GM21825 (cell line): ENCODE measurements around the gene NT5M.

Experiments used
- ATAC-seq: cut with Tn5 transposase; IDR thresholded peaks from one replicate; pipeline ENCODE4 v1.9.1; 2021; ENCODE audit warnings: mild to moderate bottlenecking, moderate library complexity; ENCODE audit not compliant: unreplicated experiment

The NT5M gene

GRCh38 chr17:17352836-17353624, 49.9 kb downstream of the NT5M start:
- no peak for ATAC-seq

GRCh38 chr17:17353625-17354484, 50.7 kb downstream of the NT5M start:
- ATAC-seq: no peak

- no peak for ATAC-seq
Observed at GRCh38 chr17:17354560-17355349, 51.6 kb downstream of the NT5M start.

- no peak for ATAC-seq
Observed at GRCh38 chr17:17355426-17355825, 52.3 kb downstream of the NT5M start.

GRCh38 chr17:17356149-17356930, 53.2 kb downstream of the NT5M start:
- ATAC-seq: no peak

- no peak for ATAC-seq
Observed at GRCh38 chr17:17356931-17357270, 53.7 kb downstream of the NT5M start.

- no peak for ATAC-seq
Observed at GRCh38 chr17:17358060-17358751, 55.0 kb downstream of the NT5M start.

GRCh38 chr17:17358866-17359265, 55.7 kb downstream of the NT5M start:
- ATAC-seq: no peak

- no peak for ATAC-seq
Observed at GRCh38 chr17:17359271-17359670, 56.1 kb downstream of the NT5M start.

GRCh38 chr17:17360087-17360730, 57.0 kb downstream of the NT5M start:
- ATAC-seq: no peak

- no peak for ATAC-seq
Observed at GRCh38 chr17:17361543-17361866, 58.3 kb downstream of the NT5M start.

- ATAC-seq: no peak
Observed at GRCh38 chr17:17361867-17362539, 58.8 kb downstream of the NT5M start.

- no peak for ATAC-seq
Observed at GRCh38 chr17:17362540-17362930, 59.4 kb downstream of the NT5M start.

GRCh38 chr17:17363638-17364337, 60.6 kb downstream of the NT5M start:
- no peak for ATAC-seq

- no peak for ATAC-seq
Observed at GRCh38 chr17:17364338-17364667, 61.1 kb downstream of the NT5M start.

- no peak for ATAC-seq
Observed at GRCh38 chr17:17365476-17366110, 62.4 kb downstream of the NT5M start.

- ATAC-seq: no peak
Observed at GRCh38 chr17:17366235-17366634, 63.1 kb downstream of the NT5M start.
